ENCODE measurements around the gene GAB3.

GAB3 gene, protein sequence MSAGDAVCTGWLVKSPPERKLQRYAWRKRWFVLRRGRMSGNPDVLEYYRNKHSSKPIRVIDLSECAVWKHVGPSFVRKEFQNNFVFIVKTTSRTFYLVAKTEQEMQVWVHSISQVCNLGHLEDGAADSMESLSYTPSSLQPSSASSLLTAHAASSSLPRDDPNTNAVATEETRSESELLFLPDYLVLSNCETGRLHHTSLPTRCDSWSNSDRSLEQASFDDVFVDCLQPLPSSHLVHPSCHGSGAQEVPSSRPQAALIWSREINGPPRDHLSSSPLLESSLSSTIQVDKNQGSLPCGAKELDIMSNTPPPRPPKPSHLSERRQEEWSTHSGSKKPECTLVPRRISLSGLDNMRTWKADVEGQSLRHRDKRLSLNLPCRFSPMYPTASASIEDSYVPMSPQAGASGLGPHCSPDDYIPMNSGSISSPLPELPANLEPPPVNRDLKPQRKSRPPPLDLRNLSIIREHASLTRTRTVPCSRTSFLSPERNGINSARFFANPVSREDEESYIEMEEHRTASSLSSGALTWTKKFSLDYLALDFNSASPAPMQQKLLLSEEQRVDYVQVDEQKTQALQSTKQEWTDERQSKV

GRCh38 chrX:154750301-154751202 is at the start of gene GAB3:
TSS of gene GAB3 (minus strand) at chrX:154751077. CDS start at chrX:154751025, 52 bp downstream.
- DNase-seq (ENCODE audit: low read depth in 1 of 2, low spot score in 1 of 2): peak; percentile 9 to 15

GRCh38 chrX:154799556-154800348 is 48.9 kb upstream of the GAB3 start:
- no peak for DNase-seq (ENCODE audit: low read depth in 1 of 2, low spot score in 1 of 2)

GRCh38 chrX:154797006-154797405 is 46.1 kb upstream of the GAB3 start:
- DNase-seq (ENCODE audit: low read depth in 1 of 2, low spot score in 1 of 2): no peak

- DNase-seq (ENCODE audit: low read depth in 1 of 2, low spot score in 1 of 2): no peak
These were observed 44.1 kb upstream of the GAB3 start for GRCh38 chrX:154795016-154795415.

DNA sequence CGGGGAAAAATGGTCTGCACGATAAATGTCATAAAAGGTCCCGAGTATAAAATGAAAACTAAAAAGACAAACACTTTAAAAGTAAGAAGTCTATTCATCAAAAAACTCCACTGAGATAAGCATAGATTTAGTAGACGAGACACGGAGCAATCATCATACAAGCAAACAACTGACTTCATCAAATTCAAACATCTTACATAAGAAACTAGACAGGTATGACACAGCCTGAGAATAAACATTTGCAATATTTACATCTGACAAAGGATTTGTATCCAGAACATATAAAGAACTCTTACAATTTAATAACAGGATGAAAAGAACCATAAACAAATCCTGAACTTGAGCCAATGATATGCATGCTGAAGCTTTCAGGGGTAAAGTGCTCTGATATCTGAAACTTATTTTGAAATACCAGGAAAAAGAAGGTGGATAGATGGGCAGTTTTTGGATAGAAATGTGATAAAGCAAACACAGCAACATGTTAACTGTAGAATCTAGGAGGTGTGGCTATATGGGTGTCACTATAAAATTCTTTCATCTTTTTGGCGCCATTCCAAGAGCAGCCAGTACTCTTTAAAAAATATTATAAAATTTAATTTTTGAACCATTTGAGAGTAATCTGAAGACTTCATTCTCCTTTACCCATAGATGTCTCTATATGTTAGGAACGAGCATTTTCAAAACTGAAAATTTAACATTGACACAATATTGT is 42.4 kb upstream of the GAB3 start:
- DNase-seq (ENCODE audit: low read depth in 1 of 2, low spot score in 1 of 2): no peak

- DNase-seq (ENCODE audit: low read depth in 1 of 2, low spot score in 1 of 2): no peak
These were observed 41.1 kb upstream of the GAB3 start for GRCh38 chrX:154791939-154792338.

GRCh38 chrX:154791467-154791866 is 40.6 kb upstream of the GAB3 start:
- no peak for DNase-seq (ENCODE audit: low read depth in 1 of 2, low spot score in 1 of 2)

DNA sequence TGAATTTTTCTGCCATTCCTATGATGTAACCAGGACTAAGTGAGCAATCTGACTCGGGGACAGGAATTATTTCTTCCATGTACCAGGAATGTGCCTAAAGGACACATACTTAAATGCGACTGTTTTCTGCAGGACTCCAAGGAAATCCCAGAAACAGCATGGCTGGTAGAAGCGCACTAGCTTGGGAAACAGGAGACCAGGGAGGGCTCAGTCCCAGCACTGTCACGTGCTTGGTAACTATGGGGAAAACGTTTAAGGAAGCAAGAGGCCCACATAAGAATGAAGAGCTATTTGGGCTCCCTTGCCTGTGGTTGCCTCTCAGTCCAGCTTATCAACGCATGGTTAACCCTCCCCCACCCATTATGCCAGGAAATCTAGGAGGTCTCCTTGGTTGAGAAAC is 34.8 kb upstream of the GAB3 start:
- DNase-seq (ENCODE audit: low read depth in 1 of 2, low spot score in 1 of 2): no peak

GRCh38 chrX:154784149-154784995 is 33.5 kb upstream of the GAB3 start:
- no peak for DNase-seq (ENCODE audit: low read depth in 1 of 2, low spot score in 1 of 2)

DNA sequence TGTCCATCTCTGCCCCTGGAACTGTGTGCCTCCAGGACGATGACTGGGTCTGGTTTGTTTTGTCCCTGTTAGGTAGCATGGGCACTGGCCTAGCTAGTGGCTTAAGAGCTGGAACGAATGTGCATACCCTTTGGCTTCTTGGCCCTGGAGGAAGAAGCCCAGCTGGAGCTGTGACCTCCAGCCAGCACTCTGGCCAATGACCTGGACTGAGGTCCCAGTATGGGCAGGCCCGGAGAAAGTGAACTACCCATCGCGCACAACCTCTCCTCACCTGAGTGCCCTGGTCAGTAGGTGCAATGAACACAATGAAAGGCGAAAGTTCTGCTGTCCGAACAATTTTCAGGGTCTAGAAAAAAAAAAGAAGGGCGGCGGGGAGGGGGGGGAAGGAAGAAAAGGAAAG is 30.1 kb upstream of the GAB3 start:
- DNase-seq (ENCODE audit: low read depth in 1 of 2, low spot score in 1 of 2): no peak

DNA sequence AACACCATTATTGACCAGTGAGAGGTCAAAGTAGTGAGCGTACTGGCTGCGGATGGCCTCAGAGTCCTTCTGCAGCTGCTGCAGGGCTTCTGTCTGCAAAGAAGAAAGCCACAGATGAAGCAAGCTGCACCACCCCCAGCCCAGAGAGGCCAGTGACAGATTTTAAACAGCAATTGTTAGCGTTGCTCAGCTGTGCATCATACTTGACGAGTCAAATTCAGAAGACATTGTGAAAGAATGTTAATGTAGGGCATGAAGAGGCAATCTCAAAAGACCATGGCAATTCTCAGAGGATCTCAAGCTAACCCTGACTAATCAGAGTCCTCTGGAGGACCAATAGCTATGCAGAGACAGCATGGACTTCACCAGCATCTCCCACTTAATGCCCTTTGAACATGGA is 28.4 kb upstream of the GAB3 start:
- DNase-seq (ENCODE audit: low read depth in 1 of 2, low spot score in 1 of 2): no peak

GRCh38 chrX:154776753-154777152 is 25.9 kb upstream of the GAB3 start:
- no peak for DNase-seq (ENCODE audit: low read depth in 1 of 2, low spot score in 1 of 2)

DNA sequence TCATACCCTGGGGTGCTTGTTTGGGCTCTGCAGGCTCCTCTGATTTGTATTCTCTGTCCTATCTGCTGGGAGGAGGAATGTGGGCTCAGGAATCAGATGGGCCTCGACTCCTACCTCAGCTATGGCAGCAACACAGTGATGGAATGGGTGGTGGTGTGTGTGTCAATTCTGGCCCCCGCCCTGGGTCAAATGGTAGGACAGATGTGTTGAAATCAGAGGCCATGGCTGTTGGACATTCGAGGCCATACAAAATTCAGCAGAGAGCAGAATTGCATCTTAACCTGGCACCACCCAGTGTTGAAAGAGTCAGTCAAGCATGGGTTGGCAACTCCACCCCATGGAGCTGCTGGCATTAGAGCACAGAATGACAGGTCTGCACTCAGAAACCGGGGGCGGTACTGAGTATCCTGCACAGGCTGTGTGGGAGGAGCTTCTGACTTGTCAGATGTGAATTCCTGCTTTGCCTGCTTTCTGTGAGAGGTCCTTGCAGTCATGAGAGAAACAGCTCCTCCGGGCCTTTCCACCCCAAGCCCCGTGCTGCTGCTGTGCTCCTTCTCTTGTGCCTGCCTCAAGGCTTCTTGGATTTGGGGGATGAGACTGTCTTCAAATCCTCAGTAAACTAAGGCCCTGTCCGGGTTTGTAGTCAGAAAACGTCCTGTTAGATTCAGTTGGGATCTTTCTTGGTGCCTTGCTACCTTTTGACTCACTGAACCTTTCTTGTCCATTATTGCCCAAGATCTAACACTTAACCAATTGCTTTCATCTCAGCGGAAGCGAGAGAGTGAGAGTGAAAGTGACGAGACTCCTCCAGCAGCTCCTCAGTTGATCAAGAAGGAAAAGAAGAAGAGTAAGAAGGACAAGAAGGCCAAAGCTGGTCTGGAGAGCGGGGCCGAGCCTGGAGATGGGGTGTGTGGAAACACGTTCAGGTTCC is 24.8 kb upstream of the GAB3 start:
- no peak for DNase-seq (ENCODE audit: low read depth in 1 of 2, low spot score in 1 of 2)

GRCh38 chrX:154774622-154775021 is 23.7 kb upstream of the GAB3 start:
- no peak for DNase-seq (ENCODE audit: low read depth in 1 of 2, low spot score in 1 of 2)

- DNase-seq (ENCODE audit: low read depth in 1 of 2, low spot score in 1 of 2): peak; percentile 82 to 91
These were observed 11.8 kb upstream of the GAB3 start, which contains the start of gene DKC1 for GRCh38 chrX:154762537-154763296. TSS of gene DKC1 (plus strand) at chrX:154762864. CDS start at chrX:154762966, 102 bp downstream.

- DNase-seq (ENCODE audit: low read depth in 1 of 2, low spot score in 1 of 2): no peak
These were observed 11.2 kb upstream of the GAB3 start for GRCh38 chrX:154761977-154762536.

DNA sequence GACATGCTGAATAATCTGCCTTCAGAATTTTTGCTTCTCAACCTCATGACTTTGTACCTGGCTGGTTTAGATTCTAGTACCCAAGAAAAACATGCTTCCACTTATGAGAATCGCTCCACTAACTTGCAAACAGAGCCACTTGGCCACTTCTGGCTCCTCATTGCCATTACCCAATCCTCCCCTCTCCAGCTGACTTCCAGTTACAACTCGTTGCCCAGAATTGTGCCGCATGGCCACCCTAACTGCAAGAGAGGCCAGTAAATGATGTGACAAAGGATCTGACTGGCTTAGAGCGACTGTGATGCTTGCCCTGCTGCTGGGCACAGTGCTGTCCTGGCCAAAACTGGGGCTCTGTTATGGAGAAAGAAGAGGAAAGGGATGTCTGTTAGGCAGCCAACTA is 7.8 kb upstream of the GAB3 start:
- DNase-seq (ENCODE audit: low read depth in 1 of 2, low spot score in 1 of 2): no peak

All from activated T-helper 1 cell treated with anti-CD3 and anti-CD28 coated beads, Interleukin-2, amount 50 U/mL, for 16 hours (primary cell).